Measurements from ENCODE around the gene CLDND1.

CLDND1 gene

GRCh38 chr3:98521897-98522543, 682 bp downstream of the CLDND1 start:
- DNase-seq (ENCODE audit: extremely low read depth, insufficient read length): no peak
- H3K36me3 ChIP-seq (ENCODE audit: control insufficient read depth, insufficient read depth, low read length): peaks cover 2% of the 10 kb centered on the region
- TF ChIP-seq, protein P1, sequence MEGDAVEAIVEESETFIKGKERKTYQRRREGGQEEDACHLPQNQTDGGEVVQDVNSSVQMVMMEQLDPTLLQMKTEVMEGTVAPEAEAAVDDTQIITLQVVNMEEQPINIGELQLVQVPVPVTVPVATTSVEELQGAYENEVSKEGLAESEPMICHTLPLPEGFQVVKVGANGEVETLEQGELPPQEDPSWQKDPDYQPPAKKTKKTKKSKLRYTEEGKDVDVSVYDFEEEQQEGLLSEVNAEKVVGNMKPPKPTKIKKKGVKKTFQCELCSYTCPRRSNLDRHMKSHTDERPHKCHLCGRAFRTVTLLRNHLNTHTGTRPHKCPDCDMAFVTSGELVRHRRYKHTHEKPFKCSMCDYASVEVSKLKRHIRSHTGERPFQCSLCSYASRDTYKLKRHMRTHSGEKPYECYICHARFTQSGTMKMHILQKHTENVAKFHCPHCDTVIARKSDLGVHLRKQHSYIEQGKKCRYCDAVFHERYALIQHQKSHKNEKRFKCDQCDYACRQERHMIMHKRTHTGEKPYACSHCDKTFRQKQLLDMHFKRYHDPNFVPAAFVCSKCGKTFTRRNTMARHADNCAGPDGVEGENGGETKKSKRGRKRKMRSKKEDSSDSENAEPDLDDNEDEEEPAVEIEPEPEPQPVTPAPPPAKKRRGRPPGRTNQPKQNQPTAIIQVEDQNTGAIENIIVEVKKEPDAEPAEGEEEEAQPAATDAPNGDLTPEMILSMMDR (IDR thresholded peaks at IDR 0.05; ENCODE audit: insufficient read depth, low read length, poor library complexity, severe bottlenecking): no peak
- H3K4me3 ChIP-seq (replicated peaks; ENCODE audit: low read depth, low read length): peak overlapping the region; percentile 80
- no peaks in the 10 kb centered on the region for H3K27me3 ChIP-seq (replicated peaks; ENCODE audit: control insufficient read depth, insufficient read depth, low read length)

DNA sequence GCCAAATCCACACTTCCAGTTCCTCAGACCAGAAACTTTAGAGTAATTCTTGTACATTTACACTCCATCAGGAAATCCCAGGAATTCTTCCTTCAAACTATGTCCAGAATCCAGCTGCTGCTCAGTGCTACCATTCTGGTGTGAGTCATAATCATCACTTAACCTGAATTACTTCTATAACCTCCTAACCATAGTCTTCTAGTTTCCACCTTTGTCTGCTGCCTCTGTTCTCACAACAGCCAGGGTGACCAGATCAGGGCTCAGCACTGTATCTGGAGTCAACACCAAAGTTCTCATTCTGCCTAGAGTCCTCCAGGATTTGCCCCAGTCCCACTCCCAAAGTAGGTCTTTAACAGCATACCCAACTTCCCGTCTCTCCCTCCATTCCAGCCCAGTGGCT, 3.4 kb downstream of the CLDND1 start:
- Histone ChIP-seq H3K27me3 (replicated peaks; ENCODE audit: control insufficient read depth, insufficient read depth, low read length) (no peaks in the 10 kb centered on the region), H3K36me3 (ENCODE audit: control insufficient read depth, insufficient read depth, low read length) (peaks cover 6% of the 10 kb centered on the region), H3K4me3 (replicated peaks; ENCODE audit: low read depth, low read length) (peak overlapping the region; percentile 9; the same call in 1 of the 2 replicates)
- TF ChIP-seq, protein P1 (IDR thresholded peaks at IDR 0.05; ENCODE audit: insufficient read depth, low read length, poor library complexity, severe bottlenecking): no peak
- DNase-seq (ENCODE audit: extremely low read depth, insufficient read length): no peak

GRCh38 chr3:98518816-98519215, 3.9 kb downstream of the CLDND1 start:
- Histone ChIP-seq H3K27me3 (replicated peaks; ENCODE audit: control insufficient read depth, insufficient read depth, low read length) (no peaks in the 10 kb centered on the region), H3K4me3 (replicated peaks; ENCODE audit: low read depth, low read length) (peak overlapping the region; percentile 9; the same call in 1 of the 2 replicates), H3K36me3 (ENCODE audit: control insufficient read depth, insufficient read depth, low read length) (peaks cover 6% of the 10 kb centered on the region)
- DNase-seq (ENCODE audit: extremely low read depth, insufficient read length): no peak
- TF ChIP-seq, protein P1 (IDR thresholded peaks at IDR 0.05; ENCODE audit: insufficient read depth, low read length, poor library complexity, severe bottlenecking): no peak

DNA sequence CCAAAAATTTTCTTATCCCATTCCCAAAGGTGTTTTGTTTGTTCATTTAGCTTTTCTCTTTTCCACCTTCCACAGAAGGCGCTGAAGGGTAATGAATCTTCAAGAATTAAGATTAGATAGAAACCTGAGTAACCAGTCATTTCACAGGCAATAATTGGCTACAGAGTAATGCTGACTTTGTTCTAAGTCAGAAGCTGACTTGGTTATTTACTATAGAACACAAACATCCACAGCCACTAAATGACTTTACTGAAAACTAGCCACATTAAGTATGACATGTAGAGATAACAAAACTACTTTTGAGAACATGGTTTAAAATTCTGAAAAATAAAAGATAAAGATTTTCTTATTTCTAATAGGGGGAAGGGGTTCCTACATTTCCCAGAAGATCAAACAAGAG, 7.8 kb downstream of the CLDND1 start:
- no peak for DNase-seq (ENCODE audit: extremely low read depth, insufficient read length)
- H3K4me3 ChIP-seq (replicated peaks; ENCODE audit: low read depth, low read length): no peak overlapping the region
- H3K27me3 ChIP-seq (replicated peaks; ENCODE audit: control insufficient read depth, insufficient read depth, low read length): no peaks in the 10 kb centered on the region
- TF ChIP-seq, protein P1 (IDR thresholded peaks at IDR 0.05; ENCODE audit: insufficient read depth, low read length, poor library complexity, severe bottlenecking): no peak
- H3K36me3 ChIP-seq (ENCODE audit: control insufficient read depth, insufficient read depth, low read length): peaks cover 8% of the 10 kb centered on the region

DNA sequence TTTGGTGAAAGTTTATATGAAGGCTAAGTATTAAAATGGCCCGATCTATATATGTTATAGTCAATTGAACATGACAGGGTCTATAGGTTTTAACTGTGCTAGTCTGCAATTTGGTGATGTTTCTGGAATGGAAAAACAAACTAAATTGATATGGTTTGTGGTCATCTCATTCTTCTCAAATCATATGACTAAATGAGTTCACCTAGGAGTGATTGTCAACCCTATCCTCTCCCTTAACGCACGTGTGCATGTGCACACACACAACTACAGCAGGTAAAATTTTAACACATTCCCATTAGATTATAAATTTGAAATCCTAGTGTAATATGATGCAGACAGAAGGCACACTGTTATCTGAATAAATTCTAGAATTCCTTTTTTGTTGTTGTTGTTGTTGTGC, 9.0 kb downstream of the CLDND1 start:
- Histone ChIP-seq H3K27me3 (replicated peaks; ENCODE audit: control insufficient read depth, insufficient read depth, low read length) (no peaks in the 10 kb centered on the region), H3K4me3 (replicated peaks; ENCODE audit: low read depth, low read length) (no peak overlapping the region), H3K36me3 (ENCODE audit: control insufficient read depth, insufficient read depth, low read length) (peaks cover 6% of the 10 kb centered on the region)
- no peak for DNase-seq (ENCODE audit: extremely low read depth, insufficient read length)
- TF ChIP-seq, protein P1 (IDR thresholded peaks at IDR 0.05; ENCODE audit: insufficient read depth, low read length, poor library complexity, severe bottlenecking): no peak

GRCh38 chr3:98513091-98513511, 9.6 kb downstream of the CLDND1 start:
- no peak overlapping the region for H3K4me3 ChIP-seq (replicated peaks; ENCODE audit: low read depth, low read length)
- TF ChIP-seq, protein P1 (IDR thresholded peaks at IDR 0.05; ENCODE audit: insufficient read depth, low read length, poor library complexity, severe bottlenecking): no peak
- peaks cover 6% of the 10 kb centered on the region for H3K36me3 ChIP-seq (ENCODE audit: control insufficient read depth, insufficient read depth, low read length)
- no peak for DNase-seq (ENCODE audit: extremely low read depth, insufficient read length)
- no peaks in the 10 kb centered on the region for H3K27me3 ChIP-seq (replicated peaks; ENCODE audit: control insufficient read depth, insufficient read depth, low read length)

All from GM06990 (cell line).